Prostate gland (tissue), 2 donors: Measurements from ENCODE around the gene PTPRG. TPM values are rescaled to one million over a fixed set of nuclear protein-coding genes. Genes with fewer than 3 reads are reported as not detected.

Source experiments
- DNase-seq: peaks from one replicate; pipeline ENCODE4 v3.0.0-alpha.2; 2019; ENCODE audit warnings: low spot score
- H3K27ac ChIP-seq, 2 donors: fragments of 200-600 bp; sonication (generic); 2 replicates each; pipeline ENCODE4 v1.5.1; 2017 to 2019
- H3K27me3 ChIP-seq: fragments of 200-600 bp; sonication (generic); replicated peaks from 2 replicates; pipeline ENCODE4 v1.5.1; 2019; ENCODE audit not compliant: insufficient read depth
- H3K36me3 ChIP-seq, 2 donors: fragments of 200-600 bp; sonication (generic); 1 replicate in 1 of 2; 2 replicates in 1 of 2; pipeline versions ENCODE4 v1.5.1 to v1.8.1; 2017 to 2019
- H3K4me1 ChIP-seq: fragments of 200-600 bp; sonication (generic); replicated peaks from 2 replicates; pipeline ENCODE4 v1.5.1; 2019
- H3K4me3 ChIP-seq, 2 donors: fragments of 200-600 bp; sonication (generic); 2 replicates each; pipeline ENCODE4 v1.5.1; 2017 to 2019
- H3K9me3 ChIP-seq: fragments of 200-600 bp; sonication (generic); 2 replicates; pipeline ENCODE4 v1.5.1; 2017
- CTCF ChIP-seq, 4 experiments: fragments of 200-600 bp in 2 of 4; fragments of 450-650 bp in 2 of 4; sonication (generic) in 2 of 4; IDR thresholded peaks; 1 replicate in 3 of 4; 2 replicates in 1 of 4; pipeline ENCODE4 v1.5.1; 2016 to 2019; ENCODE audit warnings: antibody characterized with exemption in 4 of 4, mild to moderate bottlenecking in 2 of 4, moderate library complexity in 2 of 4
- POLR2A ChIP-seq: fragments of 450-650 bp; IDR thresholded peaks from one replicate; pipeline ENCODE4 v1.6.1; 2016; ENCODE audit warnings: antibody characterized with exemption, mild to moderate bottlenecking
- POLR2AphosphoS5 ChIP-seq: sonication (generic); formaldehyde crosslinking; IDR thresholded peaks from one replicate; pipeline ENCODE4 v1.6.1; 2017; ENCODE audit warnings: antibody characterized with exemption
- WGBS: methylation state at CpG from one replicate; pipeline ENCODE4 v1.1.5; 2018; 5-methylcytosine and 5-hydroxymethylcytosine counted together
- intact Hi-C: fragments of 100-400 bp; cut with DNase I; formaldehyde crosslinking; loops from one replicate; pipeline ENCODE4 v1.14.2; 2022
- total RNA-seq, 2 donors: library from RNA; depleted of rRNA; stranded (reverse); fragments of >200 nt; gene quantifications; one replicate each; pipeline ENCODE4 v1.1.0, GENCODE V29; 2016

Gene PTPRG
- total RNA-seq, 2 donors from 2014 or later: 22.0 to 78.6 TPM

GRCh38 chr3:61961900-61962299, 400.5 kb downstream of the PTPRG start:
- no peak for TF ChIP-seq POLR2A
- TF ChIP-seq POLR2AphosphoS5: no peak
- no peak for TF ChIP-seq CTCF (IDR thresholded peaks at IDR 0.05)
- Histone ChIP-seq H3K27me3 (no peaks in the 10 kb centered on the region), H3K4me3 (no peak overlapping the region), H3K9me3 (no peaks in the 10 kb centered on the region), H3K27ac (no peak overlapping the region), H3K36me3 (no peaks in the 10 kb centered on the region), H3K4me1 (no peaks in the 10 kb centered on the region)
- DNase-seq: no peak
- 96% methylated on average over 3 of the region's 3 CpGs for WGBS
- intact Hi-C loops: no loop called here

- Histone ChIP-seq H3K4me3 (no peak overlapping the region), H3K4me1 (no peaks in the 10 kb centered on the region), H3K27ac (no peak overlapping the region), H3K36me3 (no peaks in the 10 kb centered on the region), H3K9me3 (no peaks in the 10 kb centered on the region), H3K27me3 (no peaks in the 10 kb centered on the region)
- intact Hi-C loops: no loop called here
- TF ChIP-seq CTCF (IDR thresholded peaks at IDR 0.05): no peak
- TF ChIP-seq POLR2AphosphoS5: no peak
- DNase-seq: no peak
- 53% methylated on average over 8 of the region's 8 CpGs for WGBS
Measured at GRCh38 chr3:61964566-61964965, 403.2 kb downstream of the PTPRG start.

GRCh38 chr3:61965770-61966131, 404.4 kb downstream of the PTPRG start:
- intact Hi-C loops: no loop called here
- no peaks in the 10 kb centered on the region for H3K4me1 ChIP-seq
- H3K4me3 ChIP-seq: no peak overlapping the region
- TF ChIP-seq POLR2AphosphoS5 (no peak), CTCF (IDR thresholded peaks at IDR 0.05) (no peak), POLR2A (no peak)
- WGBS: 74% methylated on average over 2 of the region's 2 CpGs
- no peaks in the 10 kb centered on the region for H3K27me3 ChIP-seq
- no peak overlapping the region for H3K27ac ChIP-seq
- DNase-seq: no peak
- H3K9me3 ChIP-seq: no peaks in the 10 kb centered on the region
- H3K36me3 ChIP-seq: no peaks in the 10 kb centered on the region

GRCh38 chr3:61966200-61966599, 404.8 kb downstream of the PTPRG start:
- H3K36me3 ChIP-seq: no peaks in the 10 kb centered on the region
- 96% methylated on average over 2 of the region's 2 CpGs for WGBS
- TF ChIP-seq POLR2A (no peak), CTCF (IDR thresholded peaks at IDR 0.05) (no peak), POLR2AphosphoS5 (no peak)
- H3K4me3 ChIP-seq: no peak overlapping the region
- H3K4me1 ChIP-seq: no peaks in the 10 kb centered on the region
- no peak for DNase-seq
- intact Hi-C loops: no loop called here
- H3K27me3 ChIP-seq: no peaks in the 10 kb centered on the region
- no peak overlapping the region for H3K27ac ChIP-seq
- H3K9me3 ChIP-seq: no peaks in the 10 kb centered on the region

GRCh38 chr3:61967019-61967418, 405.6 kb downstream of the PTPRG start:
- Histone ChIP-seq H3K27me3 (no peaks in the 10 kb centered on the region), H3K27ac (no peak overlapping the region), H3K4me3 (no peak overlapping the region), H3K4me1 (no peaks in the 10 kb centered on the region), H3K9me3 (no peaks in the 10 kb centered on the region), H3K36me3 (no peaks in the 10 kb centered on the region)
- TF ChIP-seq POLR2AphosphoS5 (no peak), POLR2A (no peak), CTCF (IDR thresholded peaks at IDR 0.05) (no peak)
- 92% methylated on average over 2 of the region's 2 CpGs for WGBS
- DNase-seq: no peak
- intact Hi-C loops: no loop called here
